ENCODE results near the gene NUBP1.

Gene NUBP1

GRCh38 chr16:10805334-10805733 lies 61.7 kb downstream of the NUBP1 start:
- no peak for DNase-seq

GRCh38 chr16:10806698-10807097 lies 63.1 kb downstream of the NUBP1 start:
- no peak for DNase-seq

- no peak for DNase-seq
These were observed 64.6 kb downstream of the NUBP1 start for GRCh38 chr16:10808218-10808617.

- DNase-seq, result no peak
These were observed 65.2 kb downstream of the NUBP1 start for GRCh38 chr16:10808850-10809249.

- no peak for DNase-seq
These were observed 66.1 kb downstream of the NUBP1 start for GRCh38 chr16:10809706-10810105.

GRCh38 chr16:10812312-10813098 lies 68.9 kb downstream of the NUBP1 start:
- DNase-seq, result no peak

- no peak for DNase-seq
These were observed 69.4 kb downstream of the NUBP1 start for GRCh38 chr16:10813099-10813455.

- no peak for DNase-seq
These were observed 73.9 kb downstream of the NUBP1 start for GRCh38 chr16:10817514-10817913.

GRCh38 chr16:10817963-10818941 lies 74.6 kb downstream of the NUBP1 start, which contains the start of gene TVP23A:
Gene TVP23A, minus strand, starts transcription at chr16:10818794. Its CDS starts 301 bp downstream, at chr16:10818493.
- peak in 37 of 56 donors; percentile 4 to 60 (median 24) for DNase-seq

Measured in amygdala (tissue), 56 donors.